HUES64 (cell line): ENCODE measurements around the gene ARL16.

Experiments used
- H3K27ac ChIP-seq: 2 replicates; pipeline ENCODE4 v1.7.0; 2013; ENCODE audit warnings: low read depth, low read length, inconsistent platforms
- H3K27me3 ChIP-seq: 2 replicates; pipeline ENCODE4 v1.6.1; 2013; ENCODE audit warnings: mild to moderate bottlenecking, low read length; ENCODE audit not compliant: insufficient read depth
- H3K36me3 ChIP-seq: 2 replicates; pipeline ENCODE4 v1.6.1; 2013; ENCODE audit warnings: mild to moderate bottlenecking, low read length; ENCODE audit not compliant: insufficient read depth
- H3K4me1 ChIP-seq: 2 replicates; pipeline ENCODE4 v1.6.1; 2013; ENCODE audit warnings: mild to moderate bottlenecking, low read length, moderate library complexity; ENCODE audit not compliant: insufficient read depth
- H3K4me3 ChIP-seq: 2 replicates; pipeline ENCODE4 v1.5.1; 2013; ENCODE audit warnings: mild to moderate bottlenecking, low read length, moderate library complexity
- H3K9ac ChIP-seq: 2 replicates; pipeline ENCODE4 v1.6.1; 2013; ENCODE audit warnings: mild to moderate bottlenecking, low read depth, low read length
- H3K9me3 ChIP-seq: 2 replicates; pipeline ENCODE4 v1.6.1; 2013; ENCODE audit warnings: low read depth, low read length; ENCODE audit not compliant: insufficient read depth
- WGBS: fragments of 150-250, 120-280 bp; methylation state at CpG from one replicate; pipeline ENCODE4 v1.1.7; 2013; ENCODE audit warnings: missing lambda C conversion rate; 5-methylcytosine and 5-hydroxymethylcytosine counted together

ARL16 gene

GRCh38 chr17:81701288-81702071 lies 17.9 kb upstream of the ARL16 start:
- Histone ChIP-seq H3K4me3 (peak overlapping the region; percentile 98), H3K27ac (no peak overlapping the region), H3K9ac (peak overlapping the region; percentile 99), H3K9me3 (no peaks in the 10 kb centered on the region), H3K36me3 (peaks cover 66% of the 10 kb centered on the region), H3K27me3 (no peaks in the 10 kb centered on the region), H3K4me1 (no peaks in the 10 kb centered on the region)
- 90% methylated on average over 23 of the region's 23 CpGs for WGBS

- Histone ChIP-seq H3K27ac (no peak overlapping the region), H3K9me3 (no peaks in the 10 kb centered on the region), H3K9ac (peak overlapping the region; percentile 99; the same call in 1 of the 2 replicates), H3K4me1 (no peaks in the 10 kb centered on the region), H3K4me3 (peak overlapping the region; percentile 98; the same call in 1 of the 2 replicates), H3K27me3 (no peaks in the 10 kb centered on the region), H3K36me3 (peaks cover 66% of the 10 kb centered on the region)
- 95% methylated on average over 25 of the region's 25 CpGs for WGBS
These were observed 17.0 kb upstream of the ARL16 start for GRCh38 chr17:81700353-81701287.

- Histone ChIP-seq H3K9me3 (no peaks in the 10 kb centered on the region), H3K27me3 (no peaks in the 10 kb centered on the region), H3K4me1 (no peaks in the 10 kb centered on the region), H3K36me3 (peaks cover 84% of the 10 kb centered on the region), H3K27ac (no peak overlapping the region), H3K4me3 (no peak overlapping the region), H3K9ac (no peak overlapping the region)
- 92% methylated on average over 24 of the region's 25 CpGs for WGBS
These were observed 13.9 kb upstream of the ARL16 start for GRCh38 chr17:81697261-81698044.

GRCh38 chr17:81696218-81696941 lies 12.8 kb upstream of the ARL16 start:
- H3K36me3 ChIP-seq = peaks cover 88% of the 10 kb centered on the region
- H3K4me3 ChIP-seq = no peak overlapping the region
- no peak overlapping the region for H3K9ac ChIP-seq
- no peaks in the 10 kb centered on the region for H3K4me1 ChIP-seq
- WGBS = 96% methylated on average over 40 of the region's 40 CpGs
- H3K27ac ChIP-seq = no peak overlapping the region
- H3K9me3 ChIP-seq = no peaks in the 10 kb centered on the region
- H3K27me3 ChIP-seq = no peaks in the 10 kb centered on the region

- no peak overlapping the region for H3K27ac ChIP-seq
- no peaks in the 10 kb centered on the region for H3K27me3 ChIP-seq
- no peaks in the 10 kb centered on the region for H3K9me3 ChIP-seq
- H3K4me1 ChIP-seq = no peaks in the 10 kb centered on the region
- no peak overlapping the region for H3K4me3 ChIP-seq
- 96% methylated on average over 22 of the region's 22 CpGs for WGBS
- H3K9ac ChIP-seq = no peak overlapping the region
- H3K36me3 ChIP-seq = peaks cover 88% of the 10 kb centered on the region
These were observed 12.2 kb upstream of the ARL16 start for GRCh38 chr17:81695801-81696200.

GRCh38 chr17:81695211-81695610 lies 11.6 kb upstream of the ARL16 start:
- H3K36me3 ChIP-seq = peaks cover 91% of the 10 kb centered on the region
- H3K9me3 ChIP-seq = no peaks in the 10 kb centered on the region
- H3K4me1 ChIP-seq = no peaks in the 10 kb centered on the region
- H3K27me3 ChIP-seq = no peaks in the 10 kb centered on the region
- no peak overlapping the region for H3K4me3 ChIP-seq
- 96% methylated on average over 6 of the region's 6 CpGs for WGBS
- no peak overlapping the region for H3K27ac ChIP-seq
- H3K9ac ChIP-seq = no peak overlapping the region

- H3K27ac ChIP-seq = no peak overlapping the region
- no peaks in the 10 kb centered on the region for H3K9me3 ChIP-seq
- no peaks in the 10 kb centered on the region for H3K4me1 ChIP-seq
- H3K36me3 ChIP-seq = peaks cover 95% of the 10 kb centered on the region
- no peak overlapping the region for H3K4me3 ChIP-seq
- H3K9ac ChIP-seq = no peak overlapping the region
- WGBS = 97% methylated on average over 19 of the region's 19 CpGs
- no peaks in the 10 kb centered on the region for H3K27me3 ChIP-seq
These were observed 11.2 kb upstream of the ARL16 start for GRCh38 chr17:81694810-81695209.

- 90% methylated on average over 35 of the region's 35 CpGs for WGBS
- Histone ChIP-seq H3K27ac (no peak overlapping the region), H3K27me3 (no peaks in the 10 kb centered on the region), H3K9ac (no peak overlapping the region), H3K9me3 (no peaks in the 10 kb centered on the region), H3K36me3 (peaks cover 93% of the 10 kb centered on the region), H3K4me1 (no peaks in the 10 kb centered on the region), H3K4me3 (no peak overlapping the region)
These were observed 10.1 kb upstream of the ARL16 start for GRCh38 chr17:81693509-81694210.

- Histone ChIP-seq H3K4me3 (no peak overlapping the region), H3K9ac (no peak overlapping the region), H3K36me3 (peaks cover 94% of the 10 kb centered on the region), H3K9me3 (no peaks in the 10 kb centered on the region), H3K27me3 (no peaks in the 10 kb centered on the region), H3K27ac (no peak overlapping the region), H3K4me1 (no peaks in the 10 kb centered on the region)
- 97% methylated on average over 20 of the region's 20 CpGs for WGBS
These were observed 8.0 kb upstream of the ARL16 start for GRCh38 chr17:81691608-81692007.

GRCh38 chr17:81691196-81691595 lies 7.6 kb upstream of the ARL16 start:
- Histone ChIP-seq H3K4me1 (no peaks in the 10 kb centered on the region), H3K36me3 (peaks cover 94% of the 10 kb centered on the region), H3K9ac (no peak overlapping the region), H3K27ac (no peak overlapping the region), H3K4me3 (no peak overlapping the region), H3K9me3 (no peaks in the 10 kb centered on the region), H3K27me3 (no peaks in the 10 kb centered on the region)
- WGBS = 96% methylated on average over 18 of the region's 18 CpGs
